K562 (cell line): Measurements from ENCODE around the gene BGN. TPM values are rescaled to one million over a fixed set of nuclear protein-coding genes. Genes with fewer than 3 reads are reported as not detected.
A peak's percentile ranks its signal among the peaks of the same experiment; 100 is the strongest.

ENCODE experiments used
- ARID3A ChIP-seq: IDR thresholded peaks from 2 replicates; pipeline ENCODE4 v1.6.1; 2012; ENCODE audit warnings: low read depth, low read length, improper control_type of control experiment, borderline replicate concordance
- ATF1 ChIP-seq, 2 experiments: fragments of 450-650 bp in 1 of 2; IDR thresholded peaks; 2 replicates each; pipeline ENCODE4 v1.6.1; 2016; ENCODE audit warnings: missing compliant biosample characterization in 1 of 2, missing genetic modification characterization in 1 of 2
- BRCA1 ChIP-seq, 2 experiments: fragments of 450-650 bp in 1 of 2; sonication (generic) in 1 of 2; formaldehyde crosslinking in 1 of 2; IDR thresholded peaks; 2 replicates each; pipeline versions ENCODE4 v1.5.0 to v1.6.1; 2017 to 2020; ENCODE audit warnings: mild to moderate bottlenecking in 1 of 2, missing genetic modification reagents in 1 of 2
- CHD1 ChIP-seq: fragments of 200-600 bp; sonication (generic); IDR thresholded peaks from one replicate; pipeline ENCODE4 v1.6.1; 2012; ENCODE audit warnings: mild to moderate bottlenecking, moderate library complexity, low read length, inconsistent platforms
- CHD4 ChIP-seq: fragments of 200-600 bp; sonication (generic); IDR thresholded peaks from 3 replicates; pipeline ENCODE4 v1.6.1; 2012; ENCODE audit warnings: low read depth, mild to moderate bottlenecking, mixed read lengths, low read length, inconsistent platforms; ENCODE audit not compliant: insufficient read depth, insufficient replicate concordance, poor library complexity, severe bottlenecking
- CSDE1 ChIP-seq, 2 experiments: fragments of 450-650 bp; IDR thresholded peaks; 2 replicates each; pipeline ENCODE4 v1.6.1; 2016; ENCODE audit warnings: mild to moderate bottlenecking in 1 of 2
- FOXA3 ChIP-seq, 2 experiments: fragments of 450-650 bp in 1 of 2; sonication (generic) in 1 of 2; formaldehyde crosslinking; IDR thresholded peaks in 1 of 2; conservative IDR thresholded peaks in 1 of 2; 2 replicates each; pipeline versions ENCODE4 v1.4.0 to v1.8.0; 2020 to 2022; ENCODE audit warnings: mild to moderate bottlenecking in 2 of 2, missing genetic modification reagents in 1 of 2
- HNRNPH1 ChIP-seq: fragments of 200-400 bp; formaldehyde crosslinking; optimal IDR thresholded peaks from 2 replicates; pipeline ENCODE3; 2017; ENCODE audit warnings: low read depth, mild to moderate bottlenecking, low read length, moderate library complexity
- MIER1 ChIP-seq: fragments of 450-650 bp; IDR thresholded peaks from 2 replicates; pipeline ENCODE4 v1.6.1; 2016; ENCODE audit warnings: antibody characterized with exemption, mild to moderate bottlenecking, low read depth
- USF2 ChIP-seq: sonication (generic); formaldehyde crosslinking; IDR thresholded peaks from 2 replicates; pipeline ENCODE4 v1.5.0; 2020; ENCODE audit warnings: missing genetic modification reagents
- ZFP91 ChIP-seq: sonication (generic); formaldehyde crosslinking; IDR thresholded peaks from 2 replicates; pipeline ENCODE4 v1.8.0; 2022; ENCODE audit warnings: mild to moderate bottlenecking, missing genetic modification reagents
- ZKSCAN1 ChIP-seq: fragments of 150-350 bp; IDR thresholded peaks from 2 replicates; pipeline ENCODE4 v1.6.1; 2016; ENCODE audit warnings: low read depth, low read length
- ZNF133 ChIP-seq: fragments of 250-450 bp; sonication (Bioruptor Pico); IDR thresholded peaks from 2 replicates; pipeline ENCODE4 v1.4.0; 2020; ENCODE audit warnings: mild to moderate bottlenecking
- ZNF551 ChIP-seq: fragments of 250-450 bp; sonication (Bioruptor Pico); IDR thresholded peaks from 2 replicates; pipeline ENCODE4 v1.5.0; 2021; ENCODE audit warnings: mild to moderate bottlenecking, moderate library complexity
- ZNF79 ChIP-seq: fragments of 250-450 bp; sonication (Bioruptor Pico); IDR thresholded peaks from 2 replicates; pipeline ENCODE4 v1.4.0; 2020; ENCODE audit warnings: low read depth, mild to moderate bottlenecking, moderate library complexity
- polyA plus RNA-seq, 8 experiments: library from polyadenylated mRNA; depleted of rRNA in 4 of 8; stranded (reverse) in 5 of 8; unstranded in 3 of 8; fragments of >200 nt; fragmentation: Nextera tagmentation in 2 of 8; fragmentation: Illumina TruSeq in 1 of 8; extraction: Ambion mirVana in 2 of 8; extraction: Trizol in 1 of 8; gene quantifications; 2 replicates each; pipeline versions ENCODE4 v1.2.1 to v1.2.3, GENCODE V29; 2011 to 2014; ENCODE audit warnings: inconsistent platforms in 1 of 8, missing spikeins in 1 of 8
- total RNA-seq, 7 experiments: library from RNA; depleted of rRNA in 6 of 7; stranded (reverse); fragments of >200 nt in 6 of 7; fragmentation: Illumina TruSeq in 2 of 7; extraction: Trizol in 2 of 7; gene quantifications; 2 replicates each; pipeline versions ENCODE4 v1.2.1 to v1.2.3, GENCODE V29; 2011 to 2021; ENCODE audit warnings: low replicate concordance in 1 of 7

BGN gene
- total and polyA plus RNA-seq, 9 of the 15 experiments (the other 6 are each of a cell fraction or from before 2014, with no cell fraction given), result 0.11 TPM; not detected in 8

- TF ChIP-seq ZFP91 (no peak), MIER1 (no peak), BRCA1 (IDR thresholded peaks at IDR 0.05) (no peak), BRCA1 (CRISPR knock-in tag; IDR thresholded peaks at IDR 0.05) (no peak), CHD4 (no peak), ZNF551 (CRISPR knock-in tag) (no peak), ARID3A (no peak), CSDE1 (IDR thresholded peaks at IDR 0.05) (no peak), ZNF79 (CRISPR knock-in tag) (no peak), ZKSCAN1 (no peak), ATF1 (CRISPR knock-in tag; IDR thresholded peaks at IDR 0.05) (peak; percentile 91), ATF1 (tag; IDR thresholded peaks at IDR 0.05) (peak; percentile 89), FOXA3 (CRISPR knock-in tag; conservative IDR thresholded peaks at IDR 0.05 in 1 of 2, IDR thresholded peaks at IDR 0.05 in 1 of 2) (no peak), USF2 (CRISPR knock-in tag) (no peak), HNRNPH1 (no peak), CHD1 (no peak), ZNF133 (CRISPR knock-in tag) (no peak)
Measured at GRCh38 chrX:153470411-153471363, 24.1 kb upstream of the BGN start, which contains the start of gene HAUS7 (continued).
